ENCODE measurements around the gene CD200. TPM values are rescaled to one million over a fixed set of nuclear protein-coding genes. Genes with fewer than 3 reads are reported as not detected.

CD200 gene
- total RNA-seq, 4 donors from 2014 or later, result 2.7 to 5.3 (median 3.6) TPM

DNA sequence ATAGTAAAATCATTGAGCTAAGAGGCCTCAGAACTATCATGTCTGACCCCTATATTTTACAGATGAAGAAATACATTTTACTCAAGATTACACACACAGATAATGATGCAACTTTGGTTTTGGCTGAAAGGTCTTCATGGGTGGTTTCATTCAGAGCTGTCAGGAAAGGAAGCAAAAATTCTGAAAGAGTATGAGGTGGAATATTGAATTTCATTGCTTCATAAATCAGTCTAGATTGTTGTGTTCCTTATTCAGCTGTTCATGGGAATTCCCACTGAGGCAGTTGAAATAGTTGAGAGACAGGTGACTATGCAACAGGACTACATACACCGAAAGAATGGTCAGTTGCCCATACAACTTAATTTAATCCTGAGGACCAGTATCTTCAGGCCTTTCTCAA, 39.4 kb downstream of the CD200 start:
- Histone ChIP-seq H3K27ac (no peak overlapping the region), H3K4me1 (peaks cover 20% of the 10 kb centered on the region), H3K4me3 (no peak overlapping the region), H3K9me3 (no peaks in the 10 kb centered on the region), H3K36me3 (no peaks in the 10 kb centered on the region), H3K27me3 (no peaks in the 10 kb centered on the region)
- no peak for TF ChIP-seq POLR2A (IDR thresholded peaks at IDR 0.05)
- TF ChIP-seq EP300 (IDR thresholded peaks at IDR 0.05), result no peak
- TF ChIP-seq POLR2AphosphoS5 (IDR thresholded peaks at IDR 0.05), result no peak
- no peak for TF ChIP-seq CTCF (IDR thresholded peaks at IDR 0.05)
- WGBS, result 86% methylated on average over 1 of the region's 1 CpG
- no peak for DNase-seq (ENCODE audit: low spot score in 2 of 2)

- Histone ChIP-seq H3K36me3 (no peaks in the 10 kb centered on the region), H3K4me1 (peaks cover 31% of the 10 kb centered on the region), H3K4me3 (no peak overlapping the region), H3K27ac (no peak overlapping the region), H3K9me3 (no peaks in the 10 kb centered on the region), H3K27me3 (no peaks in the 10 kb centered on the region)
- 71% methylated on average over 4 of the region's 4 CpGs for WGBS
- TF ChIP-seq EP300 (IDR thresholded peaks at IDR 0.05), result no peak
- no peak for TF ChIP-seq POLR2AphosphoS5 (IDR thresholded peaks at IDR 0.05)
- no peak for TF ChIP-seq CTCF (IDR thresholded peaks at IDR 0.05)
- TF ChIP-seq POLR2A (IDR thresholded peaks at IDR 0.05), result no peak
- DNase-seq (ENCODE audit: low spot score in 2 of 2), result no peak
These were observed 40.5 kb downstream of the CD200 start for GRCh38 chr3:112373476-112373875.

DNA sequence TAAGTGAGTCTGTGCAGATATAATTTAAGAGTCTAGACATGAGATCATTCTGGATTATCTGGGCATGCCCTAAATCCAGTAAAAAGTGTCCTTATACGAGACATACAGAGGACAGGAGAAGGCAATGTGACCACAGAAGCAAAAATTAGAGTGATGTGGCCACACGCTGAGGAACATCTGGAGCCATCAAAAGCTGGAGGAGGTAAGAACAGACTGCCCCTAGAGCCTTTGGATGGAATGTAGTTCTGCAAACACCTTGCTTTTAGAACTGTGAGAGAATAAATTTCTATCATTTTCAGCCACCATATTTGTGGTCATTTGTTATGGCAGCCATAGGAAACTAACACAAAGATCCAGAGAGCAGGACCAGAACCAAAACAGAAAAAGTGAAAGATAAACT, 41.0 kb downstream of the CD200 start:
- H3K4me1 ChIP-seq, result peaks cover 36% of the 10 kb centered on the region
- no peaks in the 10 kb centered on the region for H3K27me3 ChIP-seq
- no peak overlapping the region for H3K4me3 ChIP-seq
- DNase-seq (ENCODE audit: low spot score in 2 of 2), result no peak
- WGBS, result 76% methylated on average over 2 of the region's 2 CpGs
- TF ChIP-seq POLR2A (IDR thresholded peaks at IDR 0.05), result no peak
- H3K9me3 ChIP-seq, result no peaks in the 10 kb centered on the region
- H3K36me3 ChIP-seq, result no peaks in the 10 kb centered on the region
- no peak overlapping the region for H3K27ac ChIP-seq

- H3K4me1 ChIP-seq, result peaks cover 40% of the 10 kb centered on the region
- H3K27ac ChIP-seq, result no peak overlapping the region
- no peaks in the 10 kb centered on the region for H3K36me3 ChIP-seq
- TF ChIP-seq POLR2A (IDR thresholded peaks at IDR 0.05) (no peak), POLR2AphosphoS5 (IDR thresholded peaks at IDR 0.05) (no peak), EP300 (IDR thresholded peaks at IDR 0.05) (no peak), CTCF (IDR thresholded peaks at IDR 0.05) (no peak)
- WGBS, result 78% methylated on average over 5 of the region's 5 CpGs
- H3K9me3 ChIP-seq, result no peaks in the 10 kb centered on the region
- no peak for DNase-seq (ENCODE audit: low spot score in 2 of 2)
- no peaks in the 10 kb centered on the region for H3K27me3 ChIP-seq
- H3K4me3 ChIP-seq, result no peak overlapping the region
These were observed 41.4 kb downstream of the CD200 start for GRCh38 chr3:112374333-112374734.

- Histone ChIP-seq H3K36me3 (no peaks in the 10 kb centered on the region), H3K27ac (no peak overlapping the region), H3K9me3 (no peaks in the 10 kb centered on the region), H3K4me1 (peaks cover 45% of the 10 kb centered on the region), H3K27me3 (no peaks in the 10 kb centered on the region), H3K4me3 (no peak overlapping the region)
- DNase-seq (ENCODE audit: low spot score in 2 of 2), result no peak
- WGBS, result 82% methylated on average over 1 of the region's 1 CpG
- TF ChIP-seq POLR2AphosphoS5 (IDR thresholded peaks at IDR 0.05) (no peak), CTCF (IDR thresholded peaks at IDR 0.05) (no peak), POLR2A (IDR thresholded peaks at IDR 0.05) (no peak), EP300 (IDR thresholded peaks at IDR 0.05) (no peak)
These were observed 42.2 kb downstream of the CD200 start for GRCh38 chr3:112375117-112375516.

- Histone ChIP-seq H3K27ac (no peak overlapping the region), H3K9me3 (no peaks in the 10 kb centered on the region), H3K27me3 (no peaks in the 10 kb centered on the region), H3K4me1 (peaks cover 45% of the 10 kb centered on the region), H3K4me3 (no peak overlapping the region), H3K36me3 (no peaks in the 10 kb centered on the region)
- TF ChIP-seq CTCF (IDR thresholded peaks at IDR 0.05), result no peak
- TF ChIP-seq POLR2A (IDR thresholded peaks at IDR 0.05), result no peak
- TF ChIP-seq EP300 (IDR thresholded peaks at IDR 0.05), result no peak
- TF ChIP-seq POLR2AphosphoS5 (IDR thresholded peaks at IDR 0.05), result no peak
- 67% methylated on average over 5 of the region's 5 CpGs for WGBS
- no peak for DNase-seq (ENCODE audit: low spot score in 2 of 2)
These were observed 43.4 kb downstream of the CD200 start for GRCh38 chr3:112376241-112376911.

All from suprapubic skin (tissue), 4 donors.